Glutamatergic neuron (in vitro differentiated cells): Measurements from ENCODE around the gene SERPINA3. TPM values are rescaled to one million over a fixed set of nuclear protein-coding genes. Genes with fewer than 3 reads are reported as not detected.

Source experiments
- DNase-seq: peaks from one replicate; pipeline ENCODE4 v3.0.0; 2022
- H3K27ac Mint-ChIP-seq: one replicate; pipeline ENCODE4 v1.8.0; 2020; ENCODE audit warnings: mild to moderate bottlenecking, mixed read lengths, inconsistent platforms; ENCODE audit not compliant: unreplicated experiment
- H3K27me3 Mint-ChIP-seq: one replicate; pipeline ENCODE4 v1.8.0; 2020; ENCODE audit warnings: mild to moderate bottlenecking, moderate library complexity, mixed read lengths, inconsistent platforms; ENCODE audit not compliant: unreplicated experiment
- H3K36me3 Mint-ChIP-seq: one replicate; pipeline ENCODE4 v1.8.0; 2020; ENCODE audit warnings: mild to moderate bottlenecking, mixed read lengths, inconsistent platforms; ENCODE audit not compliant: unreplicated experiment
- H3K4me1 Mint-ChIP-seq: one replicate; pipeline ENCODE4 v1.8.0; 2020; ENCODE audit warnings: mild to moderate bottlenecking, low read depth, mixed read lengths, inconsistent platforms; ENCODE audit not compliant: unreplicated experiment
- H3K4me3 Mint-ChIP-seq: one replicate; pipeline ENCODE4 v1.8.0; 2020; ENCODE audit warnings: mild to moderate bottlenecking, mixed read lengths, inconsistent platforms; ENCODE audit not compliant: unreplicated experiment
- H3K9me3 Mint-ChIP-seq: one replicate; pipeline ENCODE4 v1.8.0; 2020; ENCODE audit warnings: mild to moderate bottlenecking, moderate library complexity, mixed read lengths, inconsistent platforms; ENCODE audit not compliant: unreplicated experiment
- total RNA-seq: library from RNA; stranded (reverse); fragmentation: NEBNext Ultra II Directional; extraction: Animal tissue kit (Norgen Biotek cat#: 25700); gene quantifications from one replicate; pipeline ENCODE4 v1.2.1, GENCODE V29; 2021; ENCODE audit not compliant: unreplicated experiment
- TF ChIP-seq, protein P1 (sequence below): fragments of 200-600 bp; sonication (generic); IDR thresholded peaks from one replicate; pipeline ENCODE4 v1.5.0; 2021; ENCODE audit not compliant: partially characterized antibody, unreplicated experiment

Gene SERPINA3
- total RNA-seq, 1 donor from 2014 or later, result not detected

DNA sequence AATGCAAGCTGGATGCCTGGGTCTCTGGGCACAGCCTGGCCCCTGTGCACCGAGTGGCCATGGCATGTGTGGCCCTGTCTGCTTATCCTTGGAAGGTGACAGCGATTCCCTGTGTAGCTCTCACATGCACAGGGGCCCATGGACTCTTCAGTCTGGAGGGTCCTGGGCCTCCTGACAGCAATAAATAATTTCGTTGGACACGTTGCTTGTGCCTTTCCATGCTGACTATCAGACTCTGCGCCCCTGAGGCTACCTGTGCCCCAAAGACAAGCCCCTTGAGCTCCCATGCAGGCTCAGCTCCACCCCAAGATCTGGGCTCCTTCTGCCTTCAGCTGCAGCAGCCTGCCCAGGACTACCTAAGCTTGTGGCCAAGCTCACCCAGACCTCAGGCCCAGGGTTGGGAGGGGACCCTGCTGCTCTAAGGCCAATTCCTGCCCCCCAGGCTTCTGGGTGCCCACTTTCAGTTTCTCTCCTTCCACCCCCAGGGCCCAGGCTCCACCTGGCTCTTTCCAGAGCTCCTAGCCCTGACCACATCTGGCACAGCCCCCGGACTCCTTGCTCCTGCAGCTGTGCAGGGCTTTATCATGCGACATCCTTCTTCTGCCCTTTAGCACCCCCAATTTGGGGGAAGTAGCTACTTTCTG, 11.8 kb downstream of the SERPINA3 start:
- Mint-ChIP-seq H3K27ac (no peak overlapping the region), H3K4me1 (no peaks in the 10 kb centered on the region), H3K9me3 (peaks cover 9% of the 10 kb centered on the region), H3K27me3 (peaks cover 4% of the 10 kb centered on the region), H3K36me3 (peaks cover 14% of the 10 kb centered on the region), H3K4me3 (no peak overlapping the region)
- TF ChIP-seq, protein P1, sequence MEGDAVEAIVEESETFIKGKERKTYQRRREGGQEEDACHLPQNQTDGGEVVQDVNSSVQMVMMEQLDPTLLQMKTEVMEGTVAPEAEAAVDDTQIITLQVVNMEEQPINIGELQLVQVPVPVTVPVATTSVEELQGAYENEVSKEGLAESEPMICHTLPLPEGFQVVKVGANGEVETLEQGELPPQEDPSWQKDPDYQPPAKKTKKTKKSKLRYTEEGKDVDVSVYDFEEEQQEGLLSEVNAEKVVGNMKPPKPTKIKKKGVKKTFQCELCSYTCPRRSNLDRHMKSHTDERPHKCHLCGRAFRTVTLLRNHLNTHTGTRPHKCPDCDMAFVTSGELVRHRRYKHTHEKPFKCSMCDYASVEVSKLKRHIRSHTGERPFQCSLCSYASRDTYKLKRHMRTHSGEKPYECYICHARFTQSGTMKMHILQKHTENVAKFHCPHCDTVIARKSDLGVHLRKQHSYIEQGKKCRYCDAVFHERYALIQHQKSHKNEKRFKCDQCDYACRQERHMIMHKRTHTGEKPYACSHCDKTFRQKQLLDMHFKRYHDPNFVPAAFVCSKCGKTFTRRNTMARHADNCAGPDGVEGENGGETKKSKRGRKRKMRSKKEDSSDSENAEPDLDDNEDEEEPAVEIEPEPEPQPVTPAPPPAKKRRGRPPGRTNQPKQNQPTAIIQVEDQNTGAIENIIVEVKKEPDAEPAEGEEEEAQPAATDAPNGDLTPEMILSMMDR, result no peak
- no peak for DNase-seq

DNA sequence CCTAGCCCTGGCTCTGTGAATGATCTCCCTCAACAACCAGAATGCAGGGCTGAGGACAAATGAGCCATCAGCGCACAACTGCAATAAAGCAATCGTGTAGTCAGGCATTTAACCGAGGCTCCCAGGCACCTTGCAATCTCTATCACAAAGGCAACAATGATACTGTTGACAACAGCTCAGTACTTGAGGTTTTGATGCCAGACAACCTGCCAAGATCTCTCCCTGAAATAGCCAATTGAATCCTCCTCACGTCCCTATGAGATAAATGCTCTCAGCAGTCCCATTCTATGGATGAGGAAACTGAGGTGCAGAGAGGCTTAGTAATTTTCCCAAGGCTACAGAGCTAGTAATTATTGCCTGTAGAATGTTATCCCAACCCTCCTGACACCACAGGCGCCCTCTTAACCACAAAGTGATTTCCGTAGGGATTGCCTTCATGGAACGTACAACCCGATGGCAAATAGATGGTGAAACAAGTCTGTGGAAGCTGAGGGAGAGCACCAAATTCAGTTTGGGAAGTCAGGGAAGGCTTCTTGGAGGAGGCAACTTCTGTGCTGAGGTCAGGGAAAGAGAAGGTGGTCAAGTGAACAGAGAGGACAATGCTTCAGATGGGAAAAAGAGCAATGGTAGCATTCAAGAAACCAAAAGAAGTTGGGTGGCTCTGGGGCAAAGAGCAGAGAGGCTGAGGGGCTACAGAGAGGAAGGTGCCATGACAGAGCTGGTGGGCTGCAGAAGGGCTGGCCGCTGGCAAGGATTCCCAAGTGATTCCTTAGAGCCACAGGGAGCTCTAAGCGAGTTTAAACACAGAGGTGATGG, 12.6 kb downstream of the SERPINA3 start:
- Mint-ChIP-seq H3K27ac (no peak overlapping the region), H3K4me3 (no peak overlapping the region), H3K4me1 (no peaks in the 10 kb centered on the region), H3K9me3 (peaks cover 8% of the 10 kb centered on the region), H3K36me3 (peaks cover 9% of the 10 kb centered on the region), H3K27me3 (peaks cover 4% of the 10 kb centered on the region)
- TF ChIP-seq, protein P1, result no peak
- DNase-seq, result no peak

DNA sequence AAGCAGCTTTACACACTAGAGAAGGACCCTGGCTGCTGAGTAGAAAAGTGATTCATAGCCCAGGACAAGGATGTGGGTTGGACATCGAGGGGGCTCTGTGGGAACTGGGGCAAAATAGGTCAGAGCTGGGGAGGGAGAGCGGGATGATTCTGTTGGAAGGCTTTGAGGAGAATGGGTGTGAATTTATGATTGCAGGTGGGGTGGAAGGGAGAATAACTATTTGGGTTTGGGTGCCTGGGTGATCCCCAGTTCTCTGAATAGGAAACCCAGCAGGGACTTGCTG, 13.1 kb downstream of the SERPINA3 start:
- TF ChIP-seq, protein P1, result no peak
- Mint-ChIP-seq H3K36me3 (peaks cover 4% of the 10 kb centered on the region), H3K4me3 (no peak overlapping the region), H3K4me1 (no peaks in the 10 kb centered on the region), H3K27ac (no peak overlapping the region), H3K9me3 (peaks cover 6% of the 10 kb centered on the region), H3K27me3 (peaks cover 4% of the 10 kb centered on the region)
- DNase-seq, result no peak

DNA sequence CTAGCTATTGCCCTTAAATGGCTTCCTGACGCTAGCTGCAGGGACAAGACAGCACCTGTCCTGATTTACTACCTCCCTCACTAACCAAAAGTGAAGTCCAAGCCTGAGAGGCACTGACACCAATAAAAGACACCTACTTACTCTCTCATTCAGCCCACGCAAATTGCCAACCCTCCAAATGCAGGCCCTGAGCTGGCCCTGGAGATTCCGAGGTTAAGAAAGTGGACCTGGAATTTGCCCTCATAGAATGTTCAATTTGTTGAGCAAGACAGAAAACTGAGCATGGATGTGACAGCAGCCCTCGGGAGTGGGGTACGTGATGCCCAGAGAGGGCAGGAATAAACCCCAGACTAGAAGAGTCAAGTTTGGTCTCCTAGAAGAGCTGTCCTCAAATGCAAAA, 16.4 kb downstream of the SERPINA3 start:
- Mint-ChIP-seq H3K27me3 (no peaks in the 10 kb centered on the region), H3K4me3 (no peak overlapping the region), H3K4me1 (no peaks in the 10 kb centered on the region), H3K9me3 (peaks cover 3% of the 10 kb centered on the region), H3K36me3 (peaks cover 5% of the 10 kb centered on the region), H3K27ac (no peak overlapping the region)
- no peak for DNase-seq
- TF ChIP-seq, protein P1, result no peak

DNA sequence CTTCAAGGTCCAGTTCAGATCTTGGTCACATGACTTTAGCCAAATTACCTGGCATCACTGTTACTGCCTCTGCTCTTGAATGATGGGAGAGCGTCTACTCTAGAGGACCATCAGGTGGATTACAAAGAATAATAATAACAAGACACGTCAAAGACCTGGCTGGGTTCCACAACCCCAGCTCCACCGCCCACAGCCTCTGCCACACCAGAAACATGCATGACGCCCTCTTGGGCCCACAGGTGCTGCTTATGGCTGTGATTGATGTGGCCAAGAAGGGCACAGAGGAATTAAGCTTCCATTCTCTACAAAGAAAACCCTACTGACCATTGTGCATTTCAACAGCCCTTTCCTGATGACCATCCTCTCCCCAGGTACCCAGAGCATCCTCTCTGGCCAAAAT, 18.2 kb downstream of the SERPINA3 start:
- DNase-seq, result no peak
- H3K27me3 Mint-ChIP-seq, result no peaks in the 10 kb centered on the region
- peaks cover 3% of the 10 kb centered on the region for H3K9me3 Mint-ChIP-seq

More for the DNA sequence above, 18.2 kb downstream of the SERPINA3 start:
- TF ChIP-seq, protein P1, result no peak
- Mint-ChIP-seq H3K4me1 (no peaks in the 10 kb centered on the region), H3K27ac (no peak overlapping the region), H3K4me3 (no peak overlapping the region), H3K36me3 (peaks cover 9% of the 10 kb centered on the region)
